T-helper 2 cell treated with Interferon-gamma antibody and Interleukin-4, amounts not matched to agents 100 ng/mL and 5 ng/mL, for 36 hours (primary cell): ENCODE results near the gene VASH2. TPM values are rescaled to one million over a fixed set of nuclear protein-coding genes. Genes with fewer than 3 reads are reported as not detected.
"Not testable (repeated sequence)": the region's sequence is repeated elsewhere in the genome, so short reads cannot be mapped to it uniquely, and the experiment has no call there.

Source experiments
- intact Hi-C: fragments of 100-400 bp; cut with micrococcal nuclease; formaldehyde crosslinking; loops from one replicate; pipeline ENCODE4 v1.15.1; 2023
- total RNA-seq: library from RNA; stranded (reverse); gene quantifications from 2 replicates; pipeline ENCODE4 v1.2.3, GENCODE V29; 2022

VASH2 gene
- total RNA-seq, 1 donor from 2014 or later: 0.61 TPM

DNA sequence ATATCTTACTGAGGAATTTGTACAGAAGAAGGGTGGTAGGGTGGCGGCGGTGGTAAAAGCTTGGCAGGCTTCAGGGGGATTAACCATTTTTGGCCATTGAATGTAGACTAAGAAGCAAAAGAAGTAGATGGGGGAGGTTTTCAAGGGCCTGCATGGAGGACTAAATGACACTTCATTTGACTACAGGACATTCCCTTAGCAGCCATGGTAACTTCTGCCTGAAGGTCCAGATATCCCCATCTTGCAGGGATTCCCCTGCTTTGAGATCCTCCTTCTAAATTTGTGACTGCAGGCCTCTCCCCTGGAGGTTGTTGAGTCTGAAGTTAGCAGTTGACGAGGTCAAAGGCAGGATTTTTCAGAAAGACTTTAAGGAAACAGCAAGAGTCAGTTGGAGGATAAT, 4.8 kb downstream of the VASH2 start:
- intact Hi-C loops: no loop called here

DNA sequence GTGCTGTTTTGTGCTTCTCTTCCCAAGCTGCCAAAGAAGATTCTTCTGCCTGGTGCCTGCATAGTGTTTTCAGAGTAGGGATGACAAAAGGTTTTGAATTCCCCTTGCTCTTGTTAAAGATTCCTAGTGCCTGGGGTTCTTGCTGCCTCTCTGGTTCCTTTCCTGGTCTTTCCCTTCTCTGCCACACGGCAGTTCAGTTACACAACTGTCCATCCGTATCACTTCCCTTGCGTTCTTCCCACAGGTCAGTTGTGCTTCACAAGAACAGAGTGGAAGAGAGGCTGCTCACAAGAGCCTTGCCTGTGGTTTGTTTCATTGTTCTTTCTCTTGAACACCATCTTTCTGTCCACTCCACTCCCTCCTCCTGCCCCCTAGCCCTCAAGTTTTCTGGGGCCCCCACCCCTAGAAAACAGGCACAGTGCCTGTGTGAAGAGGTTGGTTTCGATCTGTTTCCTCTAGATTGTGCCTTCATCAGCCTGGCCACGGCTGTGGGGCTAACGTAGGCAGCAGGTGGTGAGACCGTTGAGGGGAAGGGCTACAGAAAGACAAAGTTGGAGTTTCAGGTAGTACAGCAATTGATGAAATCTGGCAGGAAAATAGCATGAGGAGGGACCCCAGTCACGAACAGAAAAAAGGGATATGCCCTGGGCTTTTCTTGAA, 5.8 kb downstream of the VASH2 start:
- intact Hi-C loops: no loop called here

DNA sequence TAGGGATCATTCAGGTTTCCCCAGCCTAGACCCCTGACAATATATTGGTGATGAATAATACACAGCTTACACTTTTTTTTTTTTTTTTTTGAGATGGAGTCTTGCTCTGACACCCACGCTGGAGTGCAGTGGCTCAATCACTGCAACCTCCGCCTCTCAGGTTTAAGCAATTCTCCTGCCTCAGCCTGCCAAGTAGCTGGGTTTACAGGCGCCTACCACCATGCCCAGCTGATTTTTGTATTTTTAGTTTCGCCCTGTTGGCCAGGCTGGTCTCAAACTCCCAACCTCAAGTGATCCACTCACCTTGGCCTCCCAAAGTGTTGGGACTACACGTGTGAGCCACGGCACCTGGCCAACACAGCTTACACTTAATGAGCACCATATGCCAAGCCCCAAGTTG, 7.2 kb downstream of the VASH2 start:
- intact Hi-C loops: no loop called here

DNA sequence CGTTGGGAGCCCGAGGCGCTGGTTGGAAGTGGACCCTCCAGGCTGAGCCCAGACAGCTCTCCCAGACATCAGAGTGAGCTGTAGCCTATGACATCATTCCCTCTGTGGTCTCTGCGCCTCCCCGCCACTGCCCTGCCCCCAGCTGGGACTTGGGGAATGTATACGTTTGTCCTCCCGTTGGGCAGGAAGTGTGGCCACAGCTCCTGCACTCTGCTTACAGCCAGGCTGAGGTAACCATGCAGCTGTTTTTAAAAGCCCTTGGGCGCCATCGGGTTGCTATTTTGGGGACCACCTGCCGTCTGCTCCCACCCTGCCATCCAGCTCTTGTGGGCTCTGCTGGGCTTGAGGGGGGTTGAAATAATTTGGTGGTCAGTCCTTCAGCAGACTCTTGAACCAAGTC, 7.8 kb downstream of the VASH2 start:
- intact Hi-C loops: no loop called here

DNA sequence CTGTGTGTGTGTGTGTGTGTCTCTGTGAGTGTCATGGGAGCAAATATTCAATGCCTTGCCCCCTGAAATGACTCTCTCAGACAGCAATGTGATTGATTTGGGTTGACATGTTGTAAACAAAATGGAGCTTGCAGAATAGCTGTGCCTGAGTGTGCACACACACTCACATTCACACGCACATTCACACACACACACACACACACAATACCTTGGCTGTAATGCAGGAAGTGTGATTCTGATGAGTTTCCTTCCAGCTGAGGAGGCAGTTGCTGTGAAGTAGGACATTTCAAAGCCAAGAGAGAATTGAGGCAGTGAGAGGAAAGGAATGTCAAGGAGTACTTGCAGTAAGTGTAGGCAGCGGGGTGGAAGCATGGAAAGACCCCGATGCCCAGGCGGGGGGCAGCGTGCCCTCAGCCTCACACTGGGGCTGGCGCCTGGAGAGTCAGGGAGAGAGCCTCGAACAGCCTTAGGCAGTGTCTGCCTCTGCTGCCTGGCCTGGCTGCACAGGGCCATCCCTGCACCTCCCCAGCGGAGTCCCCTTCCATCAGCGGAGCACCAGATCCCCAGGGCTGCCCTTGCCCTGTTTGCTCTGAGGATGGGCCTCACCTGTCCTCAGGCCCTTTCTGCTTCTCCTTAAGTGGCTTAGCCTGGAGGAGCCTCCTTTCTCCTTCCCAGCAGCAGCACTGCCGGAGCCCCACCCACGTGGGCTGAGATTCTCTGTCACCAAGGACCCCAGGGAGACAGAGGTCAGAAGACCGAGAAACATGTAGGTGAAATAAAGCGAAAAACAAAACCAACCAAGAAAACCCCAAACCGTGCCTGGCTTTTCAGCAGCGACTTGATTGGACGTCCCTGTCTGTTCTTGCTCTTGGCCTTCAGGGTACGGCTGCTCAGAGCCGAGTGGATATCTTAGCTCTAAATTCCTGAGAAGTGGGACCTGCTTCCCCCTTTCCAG, 9.2 kb downstream of the VASH2 start:
- intact Hi-C loops: no loop called here

DNA sequence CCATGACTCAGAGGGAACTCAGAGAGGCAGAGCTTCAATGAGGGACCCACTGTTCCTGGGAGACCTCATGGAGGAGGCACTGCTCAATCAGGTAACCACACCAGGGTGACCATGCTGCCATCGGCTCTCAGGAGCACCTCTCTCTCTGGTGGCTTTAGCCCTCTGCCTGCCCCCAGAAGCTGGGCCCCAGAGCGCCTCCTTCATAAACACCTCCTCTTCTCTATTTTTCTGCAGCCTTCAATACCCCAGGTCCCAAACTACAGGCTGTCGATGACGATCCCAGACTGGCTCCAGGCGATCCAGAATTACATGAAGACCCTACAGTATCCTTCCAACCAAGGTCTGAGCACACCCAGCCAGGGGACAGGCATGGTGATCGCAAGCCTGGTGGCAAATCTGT, 10.6 kb downstream of the VASH2 start:
- intact Hi-C loops: no loop called here

DNA sequence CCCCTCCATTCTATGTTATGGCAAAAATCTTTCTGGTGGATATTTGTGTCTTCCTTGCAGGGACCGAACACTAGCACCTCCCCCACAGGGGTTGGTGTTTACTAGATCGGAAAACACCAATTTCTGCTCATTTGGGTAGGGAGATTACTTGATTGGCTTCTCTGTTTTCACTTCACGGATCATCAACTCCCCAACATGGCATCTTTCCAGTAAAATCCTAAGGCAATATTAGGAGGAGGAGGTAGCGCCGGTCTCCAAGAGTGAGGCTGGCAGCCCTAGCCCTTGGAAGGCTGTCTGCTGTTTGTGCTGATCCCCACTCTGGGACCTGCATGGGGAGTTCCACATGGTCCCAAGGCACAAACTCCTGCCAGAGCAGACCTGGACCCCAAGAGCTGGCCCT, 12.2 kb downstream of the VASH2 start:
- intact Hi-C loops: no loop called here

DNA sequence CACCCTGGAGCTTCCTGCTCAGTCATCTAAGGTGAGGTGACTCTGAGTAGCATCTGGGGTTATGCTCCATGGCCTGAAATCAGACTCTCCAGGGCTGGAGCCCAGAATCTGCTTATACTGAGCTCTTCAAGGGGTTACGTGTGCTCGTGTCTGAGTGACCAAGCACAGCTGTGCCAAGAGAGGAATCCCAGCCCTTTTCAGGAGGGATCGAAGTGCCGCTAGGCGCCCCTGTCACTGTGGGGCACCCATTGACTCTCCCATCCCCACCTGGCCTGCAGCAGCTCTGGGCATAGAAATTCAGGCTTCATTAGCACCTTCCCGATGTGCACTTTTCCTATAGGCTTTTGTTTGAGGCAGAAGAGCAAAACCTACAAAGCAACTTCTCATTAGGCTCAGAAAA, 13.8 kb downstream of the VASH2 start:
- intact Hi-C loops: no loop called here

DNA sequence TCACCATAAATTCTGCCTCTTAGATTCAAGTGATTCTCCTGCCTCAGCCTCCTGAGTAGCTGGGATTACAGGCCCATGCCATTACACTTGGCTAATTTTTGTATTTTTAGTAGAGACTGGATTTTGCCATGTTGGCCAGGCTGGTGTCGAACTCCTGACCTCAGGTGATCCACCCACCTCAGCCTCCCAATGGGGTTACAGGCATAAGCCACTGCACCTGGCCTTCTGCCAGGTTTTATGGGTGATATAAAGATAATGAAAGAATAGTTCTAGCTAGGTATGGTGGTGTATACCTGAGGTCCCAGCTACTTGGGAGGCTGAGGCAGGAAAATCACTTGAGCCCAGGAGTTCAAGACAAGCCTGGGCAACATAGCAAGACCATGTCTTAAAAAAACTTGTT, 14.7 kb downstream of the VASH2 start:
- intact Hi-C loops: not testable (repeated sequence)

DNA sequence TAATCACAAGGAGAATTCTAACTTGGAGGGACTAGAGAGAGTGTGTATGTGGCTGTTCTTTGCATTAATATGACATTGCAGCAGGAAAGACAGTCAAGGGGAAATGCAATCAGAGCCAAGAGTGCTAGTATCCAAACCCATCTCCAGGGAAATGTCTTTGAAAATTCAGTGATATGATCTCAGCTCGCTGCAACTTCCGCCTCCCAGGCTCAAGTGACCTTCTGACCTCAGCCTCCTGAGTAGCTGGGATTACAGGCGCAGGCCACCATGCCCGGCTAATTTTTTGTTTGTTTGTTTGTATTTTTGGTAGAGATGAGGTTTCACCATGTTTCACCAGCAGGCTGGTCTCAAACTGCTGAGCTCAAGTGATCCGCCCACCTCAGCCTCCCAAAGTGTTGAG, 16.3 kb downstream of the VASH2 start:
- intact Hi-C loops: no loop called here

DNA sequence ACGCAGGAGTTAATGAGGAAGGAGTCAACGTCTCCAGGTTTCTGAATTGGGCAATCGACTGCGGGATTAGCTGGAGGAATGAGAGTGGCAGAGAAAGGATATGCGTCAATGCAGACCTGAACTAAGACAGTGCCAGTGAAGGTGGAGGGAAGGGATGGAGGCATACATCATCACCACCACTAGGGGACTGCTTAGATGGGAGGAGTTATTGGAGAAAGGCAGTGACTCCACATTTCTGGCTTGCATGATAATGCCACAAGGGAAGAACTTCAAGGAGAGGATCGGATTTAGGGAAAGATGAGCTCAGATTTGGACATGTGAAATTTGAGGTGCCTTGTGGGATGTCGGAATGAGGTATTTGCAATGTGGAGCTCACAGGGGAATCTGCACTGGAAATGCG, 17.5 kb downstream of the VASH2 start:
- intact Hi-C loops: no loop called here

DNA sequence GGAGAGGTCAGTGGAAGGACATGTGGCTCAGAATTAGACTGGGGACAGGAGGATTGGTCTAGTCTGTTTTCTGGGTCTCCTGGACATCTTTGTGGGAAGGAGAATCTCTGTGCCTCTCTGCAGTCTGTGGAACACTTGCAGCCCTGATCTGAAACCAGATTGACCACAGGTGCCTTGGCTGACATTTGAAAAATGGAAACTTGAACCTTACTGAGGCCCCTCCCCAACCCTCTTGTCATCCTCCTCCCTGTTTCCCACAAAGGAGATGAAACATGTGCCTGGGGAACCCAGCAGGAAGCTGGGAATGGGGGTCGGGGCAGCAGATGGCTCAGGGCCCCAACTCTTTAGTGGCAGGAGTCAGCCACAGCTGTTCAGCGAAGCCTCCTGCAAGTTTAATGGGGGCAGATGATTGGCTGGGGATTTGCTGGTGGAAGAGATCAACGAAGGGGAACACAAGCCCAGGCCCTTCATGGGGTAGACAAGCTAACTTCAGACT, 18.1 kb downstream of the VASH2 start:
- intact Hi-C loops: no loop called here

DNA sequence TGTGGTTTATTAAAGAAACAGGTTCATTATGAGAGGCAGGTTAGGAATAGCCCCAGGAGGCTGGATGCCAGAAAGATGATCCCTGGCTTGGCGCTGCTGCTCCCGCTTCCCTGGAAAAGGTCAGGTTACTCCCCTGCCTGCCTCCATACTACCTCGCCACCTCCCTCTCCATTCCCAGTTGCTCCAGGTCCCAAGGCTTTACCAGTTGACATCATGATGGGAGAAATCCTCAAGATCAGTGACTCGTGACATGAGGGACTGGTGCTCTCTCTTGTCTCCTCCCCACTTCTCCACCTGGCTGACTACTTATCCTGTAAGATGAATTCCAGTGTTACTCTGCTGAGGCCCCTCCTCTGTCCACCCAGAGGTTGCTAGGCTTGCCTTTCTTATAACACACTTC, 19.7 kb downstream of the VASH2 start:
- intact Hi-C loops: no loop called here

DNA sequence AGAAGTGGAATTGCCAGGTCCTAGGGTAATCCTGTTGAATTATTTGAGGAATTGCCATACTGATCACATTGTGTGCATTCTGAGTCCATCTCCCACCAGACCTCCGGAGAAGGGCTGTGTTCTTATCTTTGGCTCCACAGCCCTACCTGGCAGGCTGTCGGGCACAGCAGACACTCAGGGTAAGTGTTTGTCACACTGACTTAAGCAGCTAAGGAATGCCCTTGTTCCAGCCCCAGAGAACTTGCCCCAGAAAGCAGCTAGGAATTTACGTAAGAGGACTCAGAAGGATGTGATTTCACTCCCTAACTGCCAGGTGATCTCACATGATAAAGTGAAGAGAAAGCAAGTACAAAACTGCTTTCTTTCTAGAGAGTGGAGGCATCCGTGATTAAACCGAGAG, 21.0 kb downstream of the VASH2 start:
- intact Hi-C loops: no loop called here

DNA sequence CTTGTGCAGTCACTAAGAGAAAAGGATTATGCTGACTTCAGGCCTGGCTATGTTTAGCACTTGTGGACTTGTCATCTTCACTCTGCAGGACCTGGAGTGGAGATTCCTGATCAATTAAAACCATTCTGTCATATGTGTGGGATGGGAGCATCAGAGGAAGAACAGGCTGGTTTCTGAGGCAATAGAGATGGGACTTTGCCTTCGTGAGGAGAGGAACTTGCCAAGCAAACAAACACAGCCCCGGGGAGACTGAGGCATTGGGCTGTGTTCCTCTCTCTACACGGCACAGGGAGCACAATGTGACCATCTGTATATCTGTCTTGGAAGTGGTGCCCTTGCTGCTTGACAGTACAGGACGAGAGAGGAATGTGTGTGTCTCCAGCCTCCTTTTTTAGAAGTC, 23.1 kb downstream of the VASH2 start:
- intact Hi-C loops: no loop called here

DNA sequence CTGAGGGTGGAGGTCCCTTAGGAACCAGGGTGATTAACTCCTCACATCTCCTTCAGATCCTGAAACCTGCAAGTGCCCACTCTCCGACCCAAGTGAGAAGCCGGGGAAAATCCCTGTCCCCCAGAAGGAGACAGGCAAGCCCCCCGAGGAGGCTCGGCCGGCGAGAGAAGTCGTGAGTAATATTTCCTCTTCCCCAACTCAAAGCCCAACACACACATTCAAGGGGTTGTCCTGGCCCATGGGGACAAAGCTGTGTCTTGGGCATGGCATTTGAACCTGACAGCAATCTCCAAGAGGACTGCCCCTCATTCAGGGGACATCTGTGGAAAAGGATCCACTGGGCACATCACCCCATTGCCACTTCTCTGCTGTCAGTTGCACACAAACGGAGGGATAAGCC, 23.6 kb downstream of the VASH2 start:
- intact Hi-C loops: no loop called here

DNA sequence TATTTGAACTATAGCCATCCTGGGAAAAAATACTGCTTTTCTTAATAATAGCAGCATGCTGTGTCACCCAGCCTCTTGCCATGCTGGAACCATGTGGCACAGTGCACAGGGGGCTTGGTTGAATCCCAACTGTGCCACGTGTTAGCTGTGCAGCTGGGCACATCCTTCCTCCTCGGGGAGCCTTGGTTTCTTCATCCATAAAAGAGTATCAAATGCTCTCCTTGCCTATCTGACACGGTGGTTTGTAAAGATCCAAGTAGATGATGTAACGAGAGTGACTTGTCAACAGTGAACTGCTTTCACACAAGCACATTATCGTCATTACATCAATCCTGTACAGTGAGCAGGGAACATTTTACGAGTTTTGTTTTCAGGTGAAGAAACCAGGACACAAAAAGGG, 24.4 kb downstream of the VASH2 start:
- intact Hi-C loops: no loop called here

DNA sequence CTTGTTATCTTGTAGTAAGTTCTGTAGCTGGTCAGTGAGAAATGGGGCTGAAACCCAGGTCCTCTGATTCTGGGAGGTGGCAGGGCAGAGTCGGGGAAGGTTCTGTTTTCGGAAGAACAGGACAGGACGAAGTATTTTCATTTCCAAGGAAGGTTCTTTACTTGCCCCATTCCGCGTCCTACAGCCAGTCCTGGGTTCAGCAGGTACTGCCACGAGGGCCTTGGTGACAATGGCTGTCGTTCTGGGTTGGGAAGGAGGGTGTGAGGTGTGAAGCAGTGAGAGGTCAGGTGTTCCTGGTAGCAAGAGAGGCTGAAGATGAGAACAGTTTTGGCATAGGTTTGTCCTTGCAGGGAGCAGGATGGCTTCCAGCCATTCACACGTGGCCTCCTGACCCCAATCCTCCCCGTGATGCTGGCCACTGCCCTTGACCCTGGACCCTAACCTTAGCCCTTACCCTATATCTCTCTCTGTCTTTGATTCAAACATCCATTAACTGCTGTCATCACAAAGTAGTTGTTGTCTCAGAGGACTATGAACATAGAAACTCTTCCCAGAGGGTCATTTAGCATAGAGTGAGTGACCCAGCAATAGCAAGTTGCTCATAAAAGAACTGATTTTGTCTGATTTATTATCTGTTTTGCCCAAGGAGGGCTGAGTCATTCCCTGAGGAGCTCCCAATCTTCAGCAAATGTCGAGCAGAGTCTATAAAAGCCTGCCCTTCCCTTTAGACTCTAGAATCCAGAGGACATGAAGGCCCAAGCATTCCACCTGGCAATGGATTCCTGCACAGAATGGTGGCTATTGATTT, 25.0 kb downstream of the VASH2 start:
- intact Hi-C loops: no loop called here

DNA sequence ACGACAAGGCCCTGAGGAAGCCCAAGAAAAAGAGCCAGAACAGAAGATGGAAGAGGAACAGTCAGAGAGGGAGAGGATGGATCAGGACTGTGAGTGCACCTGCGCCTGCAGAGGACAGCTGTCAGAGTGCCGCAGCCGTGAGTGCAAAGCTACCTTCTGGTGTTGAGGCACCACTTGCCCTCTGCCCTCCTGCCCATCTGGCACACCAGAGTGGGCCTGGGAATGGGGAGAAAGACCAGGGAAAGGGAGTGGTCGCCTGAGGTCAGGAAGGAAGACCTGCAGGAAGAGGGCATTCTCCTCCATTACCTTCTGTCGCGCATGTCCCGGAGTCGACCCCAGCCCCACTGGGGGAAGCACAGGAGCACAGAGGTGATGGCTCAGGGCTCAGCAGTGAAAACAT, 26.2 kb downstream of the VASH2 start:
- intact Hi-C loops: no loop called here

DNA sequence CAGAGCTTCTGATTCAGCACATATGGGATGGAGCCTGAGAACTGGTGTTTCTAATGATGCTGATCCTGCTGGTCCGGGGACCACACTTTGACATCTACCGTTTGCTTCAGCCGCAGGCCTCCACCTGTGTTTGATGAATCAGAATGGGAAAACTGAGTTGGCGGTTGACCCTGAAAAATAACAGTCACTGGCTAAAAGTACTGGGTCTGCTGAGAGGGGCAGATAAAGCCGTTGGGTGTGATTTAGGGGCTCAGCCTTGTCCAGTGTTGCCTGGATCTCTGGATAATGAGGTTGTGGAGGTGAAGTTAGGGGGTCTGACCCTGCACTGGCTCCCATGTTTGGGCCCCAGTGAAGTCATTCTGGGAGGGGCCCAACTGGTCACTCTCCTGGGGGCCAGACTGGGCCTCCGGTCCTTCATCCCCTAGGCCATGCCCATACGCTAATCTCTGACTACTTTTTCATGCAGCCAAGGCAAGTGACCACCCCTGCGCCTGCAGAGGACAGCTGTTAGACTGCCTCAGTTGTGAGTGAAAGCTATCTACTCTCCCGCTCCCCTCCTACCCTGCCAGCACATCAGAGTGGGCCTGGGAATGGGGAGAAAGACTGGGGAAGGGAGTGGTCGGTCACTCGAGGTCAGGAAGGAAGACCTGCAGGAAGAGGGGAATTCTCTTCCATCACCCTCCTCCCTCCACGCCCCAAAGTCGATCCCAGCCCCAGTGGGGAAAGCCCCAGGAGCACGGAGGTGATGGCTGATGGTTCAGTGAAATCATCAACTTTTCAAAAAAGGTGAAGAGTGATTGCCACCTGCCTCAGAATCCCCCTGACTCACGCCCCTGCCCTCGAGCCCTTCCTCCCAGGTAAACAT, 27.7 kb downstream of the VASH2 start:
- intact Hi-C loops: no loop called here
